HepG2 (cell line): ENCODE data around the gene SYNC. TPM values are rescaled to one million over a fixed set of nuclear protein-coding genes. Genes with fewer than 3 reads are reported as not detected.

ENCODE experiments used
- ATAC-seq: fragments of 200-7000 bp; cut with Tn5 transposase; 3 replicates; pipeline ENCODE4 v1.9.1; 2020; ENCODE audit warnings: mild to moderate bottlenecking, moderate library complexity
- BruUV-seq: library from RNA; stranded (reverse); fragments of 400-500 nt; replicated peaks from 2 replicates; lab custom pipeline; 2021; lab: Mats Ljungman, UMichigan
- CTCF ChIA-PET: fragments of 300-600 bp; formaldehyde crosslinking; extraction: SDS; loops from one replicate; lab custom pipeline; 2021; ENCODE audit warnings: low total read pairs, inconsistent platforms, low intra/inter-chr PET ratio; lab: Yijun Ruan, JAX
- POLR2A ChIA-PET: fragments of 350-600 bp; sonication (Branson Sonifier 250); formaldehyde crosslinking; loops from one replicate; lab custom pipeline; 2020; ENCODE audit warnings: antibody characterized with exemption, inconsistent platforms; lab: Yijun Ruan, JAX
- DNase-seq: peaks from one replicate; pipeline ENCODE4 v3.0.0-alpha.2; 2015; ENCODE audit warnings: low spot score
- FAIRE-seq: peaks from 3 replicates; lab custom pipeline; 2011; peaks lifted over from hg19 to GRCh38; lab: Jason Lieb, UNC
- H2AFZ ChIP-seq: one replicate; pipeline ENCODE4 v1.6.1; 2011; ENCODE audit warnings: low read length, inconsistent platforms
- H3K27ac ChIP-seq: fragments of 300-600 bp; 3 replicates; pipeline ENCODE4 v1.8.0; 2011; ENCODE audit warnings: mixed run types, mild to moderate bottlenecking, mixed read lengths, low read length, inconsistent platforms; ENCODE audit not compliant: insufficient read depth; ENCODE audit errors: extremely low read length
- H3K27me3 ChIP-seq, 2 experiments: fragments of 200-600 bp in 1 of 2; 2 replicates in 1 of 2; 3 replicates in 1 of 2; pipeline versions ENCODE4 v1.6.0 to v1.8.0; 2011; ENCODE audit warnings: low read length in 2 of 2, mild to moderate bottlenecking in 2 of 2, moderate library complexity in 2 of 2, inconsistent platforms in 1 of 2; ENCODE audit not compliant: insufficient read depth in 2 of 2, control insufficient read depth in 1 of 2
- H3K36me3 ChIP-seq, 2 experiments: fragments of 200-600 bp in 1 of 2; replicated peaks in 1 of 2; 2 replicates in 1 of 2; 3 replicates in 1 of 2; pipeline versions ENCODE4 v1.5.1 to v1.8.0; 2011; ENCODE audit warnings: low read length in 2 of 2, inconsistent platforms in 1 of 2; ENCODE audit not compliant: insufficient read depth in 2 of 2, control insufficient read depth in 1 of 2
- H3K4me1 ChIP-seq: 2 replicates; pipeline ENCODE4 v1.5.1; 2012; ENCODE audit warnings: low read length, inconsistent platforms; ENCODE audit not compliant: insufficient read depth
- H3K4me2 ChIP-seq: 2 replicates; pipeline ENCODE4 v1.6.0; 2011; ENCODE audit warnings: low read depth, low read length, inconsistent platforms
- H3K4me3 ChIP-seq, 3 experiments: fragments of 200-600 bp in 1 of 3; sonication (generic), shearing (Covaris generic) in 1 of 3; replicated peaks in 1 of 3; 2 replicates each; pipeline ENCODE4 v1.5.1; 2011 to 2016; ENCODE audit warnings: low read length in 3 of 3, inconsistent platforms in 2 of 3, low read depth in 2 of 3, mild to moderate bottlenecking in 2 of 3, control low read depth in 1 of 3, mixed read lengths in 1 of 3; ENCODE audit not compliant: insufficient read depth in 1 of 3
- H3K79me2 ChIP-seq: one replicate; pipeline ENCODE4 v1.6.1; 2011; ENCODE audit warnings: low read length, inconsistent platforms; ENCODE audit not compliant: insufficient read depth
- H3K9ac ChIP-seq: 2 replicates; pipeline ENCODE4 v1.6.0; 2011; ENCODE audit warnings: mild to moderate bottlenecking, low read depth, low read length, inconsistent platforms; ENCODE audit not compliant: insufficient read depth
- H3K9me3 ChIP-seq: 2 replicates; pipeline ENCODE4 v1.5.1; 2012; ENCODE audit warnings: mild to moderate bottlenecking, low read length
- H4K20me1 ChIP-seq: 2 replicates; pipeline ENCODE4 v1.6.0; 2011; ENCODE audit warnings: inconsistent platforms, mild to moderate bottlenecking, low read length, moderate library complexity; ENCODE audit not compliant: insufficient read depth
- HNRNPK ChIP-seq: fragments of 200-400 bp; formaldehyde crosslinking; IDR thresholded peaks from 2 replicates; pipeline ENCODE4 v1.6.1; 2018; ENCODE audit warnings: low read length, low read depth, moderate library complexity, mild to moderate bottlenecking; ENCODE audit not compliant: poor library complexity, severe bottlenecking
- KDM2A ChIP-seq: sonication (generic); formaldehyde crosslinking; IDR thresholded peaks from 2 replicates; pipeline ENCODE4 v1.4.0; 2020; ENCODE audit warnings: low read depth, missing genetic modification reagents, borderline replicate concordance
- MXD4 ChIP-seq: IDR thresholded peaks from 2 replicates; pipeline ENCODE4 v1.6.1; 2016; ENCODE audit warnings: mild to moderate bottlenecking, missing biosample characterization, missing genetic modification reagents
- PHF8 ChIP-seq: sonication (generic); formaldehyde crosslinking; IDR thresholded peaks from 2 replicates; pipeline ENCODE4 v1.5.0; 2020; ENCODE audit warnings: missing genetic modification reagents
- ZFAT ChIP-seq: sonication (generic); formaldehyde crosslinking; conservative IDR thresholded peaks from 2 replicates; pipeline ENCODE4 v1.8.1; 2023; ENCODE audit warnings: missing genetic modification reagents, inconsistent platforms
- ZFP36 ChIP-seq: fragments of 150-350 bp; IDR thresholded peaks from 2 replicates; pipeline ENCODE4 v1.6.1; 2018; ENCODE audit warnings: borderline replicate concordance, low read length, low read depth; ENCODE audit not compliant: partially characterized antibody
- ZNF256 ChIP-seq: sonication (generic); formaldehyde crosslinking; conservative IDR thresholded peaks from 2 replicates; pipeline ENCODE4 v1.4.0; 2020; ENCODE audit warnings: missing genetic modification reagents
- ZNF34 ChIP-seq: sonication (generic); formaldehyde crosslinking; IDR thresholded peaks from 2 replicates; pipeline ENCODE4 v1.4.0; 2020; ENCODE audit warnings: mild to moderate bottlenecking, missing genetic modification reagents, borderline replicate concordance
- WGBS: methylation state at CpG from one replicate; pipeline ENCODE4 v1.1.6; 2017; ENCODE audit warnings: low lambda C conversion rate; 5-methylcytosine and 5-hydroxymethylcytosine counted together
- in situ Hi-C: cut with HindIII; loops from 2 replicates; pipeline ENCODE4 v1.10.0; 2017; ENCODE audit warnings: low pct_unique_long_range_greater_than_20kb; ENCODE audit not compliant: extremely low pct_ligation_motif_present
- intact Hi-C: fragments of 100-400 bp; cut with micrococcal nuclease; formaldehyde crosslinking; loops from one replicate; pipeline ENCODE4 v1.10.0; 2022; ENCODE audit not compliant: unreplicated experiment
- polyA plus RNA-seq, 8 experiments: library from polyadenylated mRNA; depleted of rRNA in 3 of 8; stranded (reverse) in 7 of 8; unstranded in 1 of 8; fragments of >200 nt; fragmentation: Illumina TruSeq in 4 of 8; extraction: Trizol in 4 of 8; gene quantifications; 2 replicates each; pipeline versions ENCODE4 v1.2.1 to v1.2.3, GENCODE V29; 2011 to 2016; ENCODE audit warnings: low read depth in 4 of 8, missing spikeins in 1 of 8, mixed read lengths in 1 of 8; ENCODE audit not compliant: insufficient read depth in 1 of 8
- total RNA-seq, 5 experiments: library from RNA; depleted of rRNA; stranded (reverse); fragments of >200 nt; fragmentation: Illumina TruSeq; extraction: Trizol; gene quantifications; 2 replicates each; pipeline ENCODE4 v1.2.3, GENCODE V29; 2016; ENCODE audit warnings: low read depth in 1 of 5

Gene SYNC
- total and polyA plus RNA-seq, 2 of the 13 experiments (the other 11 are each of a cell fraction or from before 2014, with no cell fraction given): 2.4 to 5.4 TPM

DNA sequence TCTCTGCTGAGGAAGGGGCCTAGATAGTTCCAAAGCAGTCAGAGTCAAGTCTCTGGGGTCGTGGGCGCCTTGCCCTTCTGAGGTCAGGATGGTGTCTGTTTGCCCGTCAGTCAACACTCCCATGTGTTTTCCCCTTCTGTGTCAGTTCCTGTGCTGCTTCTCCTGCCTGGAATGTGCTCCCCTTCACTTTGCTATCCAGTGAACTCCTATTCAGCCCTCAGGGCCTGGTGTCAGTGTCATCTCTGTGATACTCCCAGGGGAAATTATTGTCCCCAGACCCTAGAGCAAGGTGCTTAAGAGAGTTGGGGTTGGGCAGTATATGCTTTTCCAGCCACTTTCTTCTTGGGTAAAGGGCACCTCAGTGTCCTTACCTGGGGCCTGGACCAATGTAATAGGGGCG, 45.8 kb upstream of the SYNC start:
- in situ Hi-C loops (no loop called here), intact Hi-C loops (no loop called here)
- no peaks in the 10 kb centered on the region for H3K9me3 ChIP-seq
- POLR2A ChIA-PET: no interaction called here
- H3K4me1 ChIP-seq: peaks cover 24% of the 10 kb centered on the region
- ATAC-seq: no peak
- H3K36me3 ChIP-seq: peaks cover 4% of the 10 kb centered on the region in 2 experiments; a peak in 2 of 5 replicates
- H3K4me3 ChIP-seq: no peak overlapping the region
- peaks cover 26% of the 10 kb centered on the region for H3K79me2 ChIP-seq
- no TSS peak for BruUV-seq
- CTCF ChIA-PET: interaction anchor here (0.7 kb wide), 1 partner anchor 36 kb away, joined by 3 read pairs; no protein-coding TSS in a partner anchor
- no peak overlapping the region for H3K9ac ChIP-seq
- H2AFZ ChIP-seq: no peak overlapping the region
- no peaks in the 10 kb centered on the region; the same call in 1 of the 2 replicates for H4K20me1 ChIP-seq
- no peak overlapping the region for H3K4me2 ChIP-seq
- TF ChIP-seq MXD4 (CRISPR knock-in tag): no peak
- no peak for TF ChIP-seq KDM2A
- no peak for TF ChIP-seq ZFAT (CRISPR knock-in tag)
- TF ChIP-seq ZNF256 (CRISPR knock-in tag): no peak
- no peak for TF ChIP-seq HNRNPK
- no peak for FAIRE-seq
- DNase-seq: no peak
- H3K27ac ChIP-seq: no peak overlapping the region
- 92% methylated on average over 4 of the region's 4 CpGs for WGBS
- H3K27me3 ChIP-seq: no peaks in the 10 kb centered on the region

DNA sequence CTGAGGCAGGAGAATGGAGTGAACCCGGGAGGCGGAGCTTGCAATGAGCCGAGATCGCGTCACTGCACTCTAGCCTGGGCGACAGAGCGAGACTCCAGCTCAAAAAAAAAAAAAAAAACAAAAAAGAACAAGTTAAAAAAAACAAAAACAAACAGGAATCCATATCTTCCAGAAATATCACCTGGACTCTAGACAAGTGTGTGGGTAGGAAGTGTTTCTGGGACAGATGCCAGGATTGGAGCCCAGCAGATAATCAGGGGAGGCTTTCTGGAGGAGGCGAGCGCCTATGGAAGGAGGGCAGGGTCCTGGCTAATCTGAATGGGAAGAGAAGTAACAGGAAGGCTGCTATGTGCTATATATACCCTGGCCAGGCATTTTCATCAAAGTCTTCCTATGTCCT, 43.6 kb upstream of the SYNC start:
- CTCF ChIA-PET: no interaction called here
- intact Hi-C loops: no loop called here
- no peaks in the 10 kb centered on the region for H3K9me3 ChIP-seq
- H3K27me3 ChIP-seq: no peaks in the 10 kb centered on the region; a peak in 1 of 5 replicates
- TF ChIP-seq PHF8 (no peak), ZNF34 (no peak), ZFP36 (peak; percentile 63)
- TF ChIP-seq, all 625 proteins: peak for 1
- Histone ChIP-seq H3K4me3 (no peak overlapping the region), H4K20me1 (no peaks in the 10 kb centered on the region; the same call in 1 of the 2 replicates), H3K36me3 (peaks cover 1 to 3% of the 10 kb centered on the region in 2 experiments; a peak in 2 of 5 replicates), H2AFZ (no peak overlapping the region), H3K4me2 (no peak overlapping the region), H3K9ac (no peak overlapping the region), H3K4me1 (peaks cover 37% of the 10 kb centered on the region), H3K79me2 (peaks cover 40% of the 10 kb centered on the region), H3K27ac (no peak overlapping the region)
- POLR2A ChIA-PET: interaction anchor here (0.6 to 1.9 kb wide), 3 partner anchors 13 to 34 kb away, joined by 4 to 5 read pairs (median 5); no protein-coding TSS in a partner anchor
- in situ Hi-C loops: no loop called here
- BruUV-seq: TSS peak; percentile 13
- FAIRE-seq (no peak), DNase-seq (no peak), ATAC-seq (no peak)
- WGBS: 94% methylated on average over 9 of the region's 9 CpGs
